Lower leg skin (tissue), 3 donors: ENCODE data around the gene RPP38.

Source experiments
- POLR2A ChIP-seq, 2 donors: fragments of 450-650 bp; IDR thresholded peaks; one replicate each; pipeline ENCODE4 v1.6.1; 2016 to 2017; ENCODE audit warnings: antibody characterized with exemption in 2 of 2, mild to moderate bottlenecking in 1 of 2, moderate library complexity in 1 of 2
- TF ChIP-seq, protein P1 (sequence below), 3 donors: fragments of 450-650 bp; IDR thresholded peaks; one replicate each; pipeline ENCODE4 v1.5.1; 2016; ENCODE audit warnings: antibody characterized with exemption in 3 of 3, mild to moderate bottlenecking in 3 of 3, moderate library complexity in 2 of 3

- TF ChIP-seq, protein P1, sequence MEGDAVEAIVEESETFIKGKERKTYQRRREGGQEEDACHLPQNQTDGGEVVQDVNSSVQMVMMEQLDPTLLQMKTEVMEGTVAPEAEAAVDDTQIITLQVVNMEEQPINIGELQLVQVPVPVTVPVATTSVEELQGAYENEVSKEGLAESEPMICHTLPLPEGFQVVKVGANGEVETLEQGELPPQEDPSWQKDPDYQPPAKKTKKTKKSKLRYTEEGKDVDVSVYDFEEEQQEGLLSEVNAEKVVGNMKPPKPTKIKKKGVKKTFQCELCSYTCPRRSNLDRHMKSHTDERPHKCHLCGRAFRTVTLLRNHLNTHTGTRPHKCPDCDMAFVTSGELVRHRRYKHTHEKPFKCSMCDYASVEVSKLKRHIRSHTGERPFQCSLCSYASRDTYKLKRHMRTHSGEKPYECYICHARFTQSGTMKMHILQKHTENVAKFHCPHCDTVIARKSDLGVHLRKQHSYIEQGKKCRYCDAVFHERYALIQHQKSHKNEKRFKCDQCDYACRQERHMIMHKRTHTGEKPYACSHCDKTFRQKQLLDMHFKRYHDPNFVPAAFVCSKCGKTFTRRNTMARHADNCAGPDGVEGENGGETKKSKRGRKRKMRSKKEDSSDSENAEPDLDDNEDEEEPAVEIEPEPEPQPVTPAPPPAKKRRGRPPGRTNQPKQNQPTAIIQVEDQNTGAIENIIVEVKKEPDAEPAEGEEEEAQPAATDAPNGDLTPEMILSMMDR (IDR thresholded peaks at IDR 0.05): no peak
- TF ChIP-seq POLR2A (IDR thresholded peaks at IDR 0.05): no peak
Observed at GRCh38 chr10:15072358-15072757, 24.8 kb upstream of the RPP38 start.
